Endothelial cell of umbilical vein (primary cell): ENCODE measurements around the gene TRAPPC10. TPM values are rescaled to one million over a fixed set of nuclear protein-coding genes. Genes with fewer than 3 reads are reported as not detected.

Experiments used
- BruUV-seq: library from RNA; stranded (reverse); fragments of 400-500 nt; replicated peaks from 2 replicates; lab custom pipeline; 2021; lab: Mats Ljungman, UMichigan
- CTCF ChIA-PET: fragments of 300-600, 350-600 bp; sonication (Branson Sonifier 250); formaldehyde crosslinking; loops from one replicate; lab custom pipeline; 2021; ENCODE audit warnings: antibody characterized with exemption, inconsistent platforms; lab: Charles Lee
- POLR2A ChIA-PET: fragments of 300-600, 350-600 bp; sonication (Branson Sonifier 250); formaldehyde crosslinking; loops from one replicate; lab custom pipeline; 2021; ENCODE audit warnings: antibody characterized with exemption, inconsistent platforms; lab: Charles Lee
- DNase-seq: peaks from one replicate; pipeline ENCODE4 v3.0.0-alpha.2; 2011; ENCODE audit warnings: low read depth, low spot score
- FAIRE-seq: peaks from 2 replicates; lab custom pipeline; 2011; peaks lifted over from hg19 to GRCh38; lab: Jason Lieb, UNC
- H2AFZ ChIP-seq: 2 replicates; pipeline ENCODE4 v1.6.0; 2012; ENCODE audit warnings: low read depth, low read length, control low read depth, inconsistent platforms
- H3K27ac ChIP-seq: 2 replicates; pipeline ENCODE4 v1.5.1; 2011; ENCODE audit warnings: low read depth, mild to moderate bottlenecking, control low read depth, low read length, moderate library complexity; ENCODE audit not compliant: insufficient read depth
- H3K27me3 ChIP-seq, 2 experiments: 2 replicates each; pipeline versions ENCODE4 v1.6.0 to v1.6.1; 2011; ENCODE audit warnings: low read length in 2 of 2, mixed read lengths in 1 of 2; ENCODE audit not compliant: control insufficient read depth in 2 of 2, insufficient read depth in 2 of 2
- H3K36me3 ChIP-seq, 2 experiments: 2 replicates in 1 of 2; 3 replicates in 1 of 2; pipeline ENCODE4 v1.5.1; 2011; ENCODE audit warnings: low read length in 2 of 2, mild to moderate bottlenecking in 1 of 2, moderate library complexity in 1 of 2; ENCODE audit not compliant: control insufficient read depth in 2 of 2, insufficient read depth in 2 of 2; ENCODE audit errors: extremely low read depth in 1 of 2
- H3K4me1 ChIP-seq: 3 replicates; pipeline ENCODE4 v1.5.1; 2011; ENCODE audit warnings: mild to moderate bottlenecking, low read length; ENCODE audit not compliant: control insufficient read depth, insufficient read depth; ENCODE audit errors: extremely low read depth
- H3K4me2 ChIP-seq: 2 replicates; pipeline ENCODE4 v1.6.1; 2011; ENCODE audit warnings: low read length, control low read depth, mixed read lengths; ENCODE audit not compliant: insufficient read depth
- H3K4me3 ChIP-seq, 3 experiments: fragments of 200-600 bp in 1 of 3; sonication (generic), shearing (Covaris generic) in 1 of 3; replicated peaks in 1 of 3; 2 replicates each; pipeline ENCODE4 v1.5.1; 2011 to 2016; ENCODE audit warnings: control low read depth in 3 of 3, low read length in 3 of 3, mild to moderate bottlenecking in 2 of 3, inconsistent platforms in 1 of 3, low read depth in 1 of 3, moderate library complexity in 1 of 3; ENCODE audit not compliant: insufficient read depth in 1 of 3
- H3K79me2 ChIP-seq: 2 replicates; pipeline ENCODE4 v1.6.0; 2012; ENCODE audit warnings: low read length, inconsistent platforms; ENCODE audit not compliant: control insufficient read depth, insufficient read depth
- H3K9ac ChIP-seq: replicated peaks from 2 replicates; pipeline ENCODE3; 2011; ENCODE audit warnings: low read length, control low read depth; ENCODE audit not compliant: insufficient read depth; ENCODE audit errors: extremely low read depth
- H3K9me1 ChIP-seq: replicated peaks from 3 replicates; pipeline ENCODE4 v1.6.0; 2011; ENCODE audit warnings: mild to moderate bottlenecking, low read length; ENCODE audit not compliant: control insufficient read depth, insufficient read depth; ENCODE audit errors: extremely low read depth
- H3K9me3 ChIP-seq: replicated peaks from 2 replicates; pipeline ENCODE4 v1.5.1; 2012; ENCODE audit warnings: low read length, inconsistent platforms; ENCODE audit not compliant: control insufficient read depth, insufficient read depth
- H4K20me1 ChIP-seq: replicated peaks from 2 replicates; pipeline ENCODE3; 2011; ENCODE audit warnings: mild to moderate bottlenecking, low read length; ENCODE audit not compliant: control insufficient read depth, insufficient read depth; ENCODE audit errors: extremely low read depth
- EZH2 ChIP-seq: IDR thresholded peaks from 2 replicates; pipeline ENCODE4 v1.6.1; 2012; ENCODE audit warnings: borderline replicate concordance, low read depth, mild to moderate bottlenecking, moderate library complexity, low read length, inconsistent platforms; ENCODE audit not compliant: severe bottlenecking
- FOS ChIP-seq: IDR thresholded peaks from 2 replicates; pipeline ENCODE4 v1.6.1; 2011; ENCODE audit warnings: mild to moderate bottlenecking, low read length, moderate library complexity, borderline replicate concordance; ENCODE audit not compliant: insufficient read depth
- GATA2 ChIP-seq: IDR thresholded peaks from 2 replicates; pipeline ENCODE4 v1.7.0; 2011; ENCODE audit warnings: low read depth, mild to moderate bottlenecking, moderate library complexity, mixed read lengths, low read length; ENCODE audit not compliant: insufficient read length, insufficient read depth
- JUN ChIP-seq: IDR thresholded peaks from 2 replicates; pipeline ENCODE4 v1.6.1; 2011; ENCODE audit warnings: borderline replicate concordance, low read depth; ENCODE audit not compliant: insufficient read length, insufficient read depth
- MYC ChIP-seq: IDR thresholded peaks from one replicate; pipeline ENCODE4 v1.6.1; 2011; ENCODE audit warnings: mild to moderate bottlenecking, low read depth, low read length
- POLR2A ChIP-seq: IDR thresholded peaks from 2 replicates; pipeline ENCODE4 v1.6.1; 2012; ENCODE audit warnings: low read depth, mild to moderate bottlenecking, control low read depth, low read length
- POLR2AphosphoS5 ChIP-seq: IDR thresholded peaks from 2 replicates; pipeline ENCODE4 v1.6.1; 2012; ENCODE audit warnings: low read depth, mild to moderate bottlenecking, control low read depth, low read length, moderate library complexity; ENCODE audit not compliant: insufficient read depth
- dilution Hi-C: fragments of 300-500 bp; cut with MboI; formaldehyde crosslinking; loops from one replicate; pipeline ENCODE4 v1.15.0; 2019; ENCODE audit warnings: low sequenced_read_pairs; ENCODE audit not compliant: extremely low pct_ligation_motif_present
- intact Hi-C: fragments of 100-400 bp; cut with micrococcal nuclease; formaldehyde crosslinking; loops from one replicate; pipeline ENCODE4 v1.10.0; 2022
- polyA plus RNA-seq, 4 experiments: library from polyadenylated mRNA; depleted of rRNA in 3 of 4; stranded (reverse) in 3 of 4; unstranded in 1 of 4; fragments of >200 nt; gene quantifications; 2 replicates each; pipeline versions ENCODE4 v1.2.1 to v1.2.3, GENCODE V29; 2011 to 2012; ENCODE audit warnings: missing spikeins in 1 of 4
- total RNA-seq: library from RNA; stranded (reverse); gene quantifications from 2 replicates; pipeline ENCODE4 v1.2.3, GENCODE V29; 2021
- TF ChIP-seq, protein P1 (sequence below): IDR thresholded peaks from 2 replicates; pipeline ENCODE4 v1.6.1; 2011; ENCODE audit not compliant: insufficient read depth, insufficient read length
- TF ChIP-seq, protein P2 (sequence below), 2 donors: IDR thresholded peaks; 1 replicate in 1 of 2; 2 replicates in 1 of 2; pipeline ENCODE4 v1.5.1; 2011; ENCODE audit warnings: low read length in 2 of 2, mild to moderate bottlenecking in 2 of 2, moderate library complexity in 2 of 2, control low read depth in 1 of 2, inconsistent platforms in 1 of 2, low read depth in 1 of 2; ENCODE audit not compliant: insufficient read depth in 1 of 2; ENCODE audit errors: extremely low read depth in 1 of 2

Gene TRAPPC10
- total and polyA plus RNA-seq, 2 donors (not counting 3 experiments of a cell fraction or from before 2014, with no cell fraction given), result 21.5 to 33.6 TPM

GRCh38 chr21:44024257-44024656 is 12.1 kb downstream of the TRAPPC10 start:
- dilution Hi-C loops, result no loop called here
- peaks cover 6% of the 10 kb centered on the region for H4K20me1 ChIP-seq
- H3K27me3 ChIP-seq, result no peaks in the 10 kb centered on the region
- CTCF ChIA-PET, result no interaction called here
- no peaks in the 10 kb centered on the region for H3K36me3 ChIP-seq
- no peak overlapping the region for H3K9ac ChIP-seq
- H3K9me3 ChIP-seq, result no peaks in the 10 kb centered on the region
- no peak overlapping the region for H3K4me3 ChIP-seq
- H2AFZ ChIP-seq, result no peak overlapping the region
- peaks cover 3% of the 10 kb centered on the region for H3K4me1 ChIP-seq
- no TSS peak for BruUV-seq
- POLR2A ChIA-PET, result no interaction called here
- no peak overlapping the region for H3K27ac ChIP-seq
- no peak overlapping the region for H3K4me2 ChIP-seq
- H3K9me1 ChIP-seq, result no peaks in the 10 kb centered on the region
- FAIRE-seq, result no peak
- intact Hi-C loops, result no loop called here
- TF ChIP-seq, protein P1, sequence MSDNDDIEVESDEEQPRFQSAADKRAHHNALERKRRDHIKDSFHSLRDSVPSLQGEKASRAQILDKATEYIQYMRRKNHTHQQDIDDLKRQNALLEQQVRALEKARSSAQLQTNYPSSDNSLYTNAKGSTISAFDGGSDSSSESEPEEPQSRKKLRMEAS, result no peak
- no peak for TF ChIP-seq FOS
- TF ChIP-seq, protein P2, sequence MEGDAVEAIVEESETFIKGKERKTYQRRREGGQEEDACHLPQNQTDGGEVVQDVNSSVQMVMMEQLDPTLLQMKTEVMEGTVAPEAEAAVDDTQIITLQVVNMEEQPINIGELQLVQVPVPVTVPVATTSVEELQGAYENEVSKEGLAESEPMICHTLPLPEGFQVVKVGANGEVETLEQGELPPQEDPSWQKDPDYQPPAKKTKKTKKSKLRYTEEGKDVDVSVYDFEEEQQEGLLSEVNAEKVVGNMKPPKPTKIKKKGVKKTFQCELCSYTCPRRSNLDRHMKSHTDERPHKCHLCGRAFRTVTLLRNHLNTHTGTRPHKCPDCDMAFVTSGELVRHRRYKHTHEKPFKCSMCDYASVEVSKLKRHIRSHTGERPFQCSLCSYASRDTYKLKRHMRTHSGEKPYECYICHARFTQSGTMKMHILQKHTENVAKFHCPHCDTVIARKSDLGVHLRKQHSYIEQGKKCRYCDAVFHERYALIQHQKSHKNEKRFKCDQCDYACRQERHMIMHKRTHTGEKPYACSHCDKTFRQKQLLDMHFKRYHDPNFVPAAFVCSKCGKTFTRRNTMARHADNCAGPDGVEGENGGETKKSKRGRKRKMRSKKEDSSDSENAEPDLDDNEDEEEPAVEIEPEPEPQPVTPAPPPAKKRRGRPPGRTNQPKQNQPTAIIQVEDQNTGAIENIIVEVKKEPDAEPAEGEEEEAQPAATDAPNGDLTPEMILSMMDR (IDR thresholded peaks at IDR 0.05; ENCODE audit: extremely low read depth in 1 of 2, insufficient read depth in 1 of 2, low read depth in 1 of 2, low read length in 2 of 2), result no peak
- no peak for TF ChIP-seq POLR2A
- TF ChIP-seq EZH2, result no peak
- no peak for TF ChIP-seq JUN
- no peak for TF ChIP-seq MYC
- no peak for TF ChIP-seq POLR2AphosphoS5
- TF ChIP-seq GATA2, result no peak
- peaks cover 91% of the 10 kb centered on the region for H3K79me2 ChIP-seq
- DNase-seq, result no peak
